GM19099 (cell line): ENCODE measurements around the gene PLSCR5.

ENCODE experiments used
- POLR2A ChIP-seq: IDR thresholded peaks from 3 replicates; pipeline ENCODE4 v1.6.1; 2011; ENCODE audit warnings: low read depth; ENCODE audit not compliant: insufficient read length; ENCODE audit errors: extremely low read depth

Gene PLSCR5

GRCh38 chr3:146605106-146605505 lies at the start of gene PLSCR5:
PLSCR5 (minus strand) TSS chr3:146605346; CDS start chr3:146605212, 134 bp downstream.
- no peak for TF ChIP-seq POLR2A

- TF ChIP-seq POLR2A, result no peak
Observed at GRCh38 chr3:146653978-146654377, 48.8 kb upstream of the PLSCR5 start.

DNA sequence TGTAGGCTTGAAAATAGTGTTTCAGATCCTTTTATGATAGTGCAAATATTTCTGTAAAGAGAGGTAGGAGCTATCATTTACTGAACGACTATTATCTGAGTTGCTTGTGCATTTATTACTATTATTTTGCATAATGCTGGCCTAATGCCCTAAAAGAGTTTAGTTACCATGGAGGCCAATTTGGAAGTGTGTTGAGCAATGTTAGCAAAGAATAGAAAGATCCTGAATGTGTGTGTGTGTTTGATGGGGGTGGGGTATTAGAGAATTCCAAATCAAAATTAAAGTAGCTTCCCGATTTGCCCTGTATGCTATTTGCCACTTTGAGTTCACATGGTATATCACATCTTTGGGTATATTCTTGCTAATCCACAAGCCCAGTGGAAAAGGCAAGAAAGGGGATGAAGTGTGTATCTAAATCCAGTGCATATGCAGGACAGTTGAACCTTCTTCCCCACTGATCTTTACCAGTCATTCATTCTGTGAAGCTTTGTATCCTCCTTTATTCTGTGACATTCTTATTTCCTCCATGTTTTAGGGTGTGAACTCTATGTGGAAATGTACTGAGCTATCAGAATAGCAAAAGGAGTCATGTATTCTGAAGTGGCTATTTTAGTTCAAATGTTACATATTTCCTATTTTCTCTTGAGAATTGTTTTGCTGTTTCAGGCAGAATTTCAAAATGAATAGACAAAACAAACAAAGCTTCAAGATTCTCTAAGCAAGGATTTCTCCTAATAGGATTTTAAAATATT lies 45.7 kb upstream of the PLSCR5 start:
- no peak for TF ChIP-seq POLR2A

DNA sequence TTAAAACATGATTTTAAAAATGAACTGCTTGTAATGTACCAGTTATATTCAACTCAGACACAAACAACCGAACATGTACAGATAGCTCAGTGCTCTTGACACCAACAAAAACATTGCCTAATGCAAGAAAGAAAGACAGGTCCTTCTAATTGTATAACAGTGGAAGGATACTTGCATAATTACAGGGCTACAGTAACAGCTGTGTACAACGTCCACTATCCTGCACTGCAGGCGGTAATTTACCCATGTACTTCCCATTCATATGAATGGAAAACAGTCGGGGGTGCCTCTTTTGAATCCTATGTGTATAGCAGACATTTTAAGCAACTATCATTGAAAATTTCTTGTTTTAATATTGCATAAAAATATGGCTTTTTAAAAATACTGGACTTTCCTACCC lies 41.1 kb upstream of the PLSCR5 start:
- no peak for TF ChIP-seq POLR2A

DNA sequence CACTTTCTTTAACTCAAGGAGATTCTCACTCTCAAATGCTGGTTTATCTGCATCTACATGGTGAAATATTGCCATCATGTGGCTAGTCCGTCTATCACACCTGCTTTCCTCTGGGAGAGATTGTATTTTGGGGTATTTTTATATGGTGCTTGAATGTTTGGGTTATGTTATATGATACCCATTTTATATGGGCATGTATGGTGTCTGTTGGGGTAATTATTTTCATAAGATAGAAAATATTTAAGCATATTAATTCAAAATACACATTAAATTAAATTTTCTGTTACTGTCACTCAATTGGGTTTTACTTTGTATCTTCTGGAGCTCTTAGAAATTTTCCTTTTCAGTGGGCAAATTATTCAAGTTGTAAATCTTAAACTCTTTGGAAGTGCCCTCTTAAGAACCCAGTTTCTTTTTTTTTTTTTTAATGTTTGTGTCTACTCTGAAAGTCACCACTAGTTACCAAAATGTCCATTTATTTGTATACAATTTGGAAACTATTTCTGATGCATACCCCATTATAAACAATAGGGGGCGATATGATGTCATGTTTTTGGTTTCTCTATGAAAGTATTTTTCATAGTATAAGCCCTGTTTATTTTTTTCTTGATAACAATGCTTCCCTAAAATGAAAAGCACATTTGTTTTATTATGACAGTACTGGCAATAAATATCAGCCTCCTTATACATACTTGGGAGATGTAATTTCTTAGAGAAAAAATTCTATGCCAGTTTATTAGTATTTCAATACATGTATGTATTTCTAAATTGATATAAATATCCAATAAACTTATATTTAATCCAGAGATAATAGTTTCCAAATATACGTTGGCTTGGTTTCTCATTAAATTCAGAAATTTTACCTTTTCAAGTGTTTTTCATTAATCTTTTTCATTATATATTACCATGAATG lies 36.1 kb upstream of the PLSCR5 start:
- no peak for TF ChIP-seq POLR2A

DNA sequence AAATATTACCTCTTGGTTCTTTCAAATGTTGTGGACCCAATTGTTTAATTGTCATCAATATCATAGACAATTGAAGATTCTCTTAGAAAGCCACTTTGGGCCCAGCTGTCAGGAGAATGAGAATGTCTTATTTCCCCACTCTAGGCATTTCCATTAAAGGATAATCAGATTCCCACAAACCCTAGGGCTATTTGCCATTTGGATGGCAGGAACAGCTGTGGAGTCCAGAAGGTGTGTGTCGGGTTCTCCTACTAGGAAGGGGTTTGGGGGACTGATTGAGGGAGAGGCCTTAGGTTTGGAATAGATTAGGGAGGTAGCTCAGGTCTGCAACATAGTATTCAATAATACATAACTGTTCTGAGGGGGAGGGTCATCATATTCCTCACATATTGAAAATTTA lies 35.2 kb upstream of the PLSCR5 start:
- TF ChIP-seq POLR2A, result no peak

DNA sequence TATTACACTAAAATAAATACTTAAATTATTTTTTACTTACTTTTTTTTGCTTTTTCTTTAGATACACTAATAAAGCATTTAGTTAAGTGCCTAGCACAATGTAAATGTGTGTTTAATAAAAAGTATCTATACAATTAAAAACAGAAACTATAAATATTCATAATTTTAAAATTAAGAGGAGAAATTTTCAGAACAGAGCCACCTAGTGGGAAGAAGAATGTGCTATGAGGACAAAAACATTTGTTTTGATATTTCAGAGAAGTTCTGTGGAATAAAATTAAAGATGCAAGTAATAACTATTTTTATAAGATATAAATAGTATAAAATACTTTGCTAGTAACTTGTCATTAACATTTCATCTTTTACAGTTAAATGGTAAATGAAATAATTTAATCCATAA lies 33.6 kb upstream of the PLSCR5 start:
- TF ChIP-seq POLR2A, result no peak

- TF ChIP-seq POLR2A, result no peak
Observed at GRCh38 chr3:146637871-146638270, 32.7 kb upstream of the PLSCR5 start.

GRCh38 chr3:146636881-146637280 lies 31.7 kb upstream of the PLSCR5 start:
- TF ChIP-seq POLR2A, result no peak

DNA sequence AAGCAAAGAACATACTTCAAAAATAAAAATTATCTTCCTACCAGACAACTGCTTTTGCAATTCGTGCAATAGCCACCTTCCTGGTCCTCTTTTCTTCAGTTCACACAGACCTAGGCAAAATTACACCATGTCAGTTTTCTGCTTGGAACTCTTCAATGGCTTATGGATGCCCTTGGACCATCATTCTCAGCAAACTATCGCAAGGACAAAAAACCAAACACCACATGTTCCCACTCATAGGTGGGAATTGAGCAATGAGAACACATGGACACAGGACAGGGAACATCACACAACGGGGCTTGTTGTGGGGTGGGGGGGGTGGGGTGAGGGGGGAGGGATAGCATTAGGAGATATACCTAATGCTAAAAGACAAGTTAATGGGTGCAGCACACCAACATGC lies 29.2 kb upstream of the PLSCR5 start:
- TF ChIP-seq POLR2A, result no peak

DNA sequence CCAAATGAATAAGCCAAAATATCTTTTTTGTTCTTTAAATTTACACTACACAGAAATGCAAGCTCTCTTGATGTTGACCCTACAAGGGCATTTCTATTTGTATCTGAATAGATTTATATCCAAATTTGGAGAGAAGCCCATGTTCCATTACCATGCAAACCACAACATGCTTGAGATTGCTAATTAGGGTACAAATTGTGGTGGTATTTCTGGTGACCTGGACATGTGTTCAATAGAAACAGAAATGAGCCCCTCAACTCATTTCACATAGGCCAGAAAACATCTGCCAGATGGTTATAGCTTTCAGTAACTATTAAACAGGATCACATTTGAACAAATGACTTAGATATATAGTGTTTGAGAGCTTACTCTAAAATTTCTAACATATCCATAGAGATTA lies 23.5 kb upstream of the PLSCR5 start:
- no peak for TF ChIP-seq POLR2A

DNA sequence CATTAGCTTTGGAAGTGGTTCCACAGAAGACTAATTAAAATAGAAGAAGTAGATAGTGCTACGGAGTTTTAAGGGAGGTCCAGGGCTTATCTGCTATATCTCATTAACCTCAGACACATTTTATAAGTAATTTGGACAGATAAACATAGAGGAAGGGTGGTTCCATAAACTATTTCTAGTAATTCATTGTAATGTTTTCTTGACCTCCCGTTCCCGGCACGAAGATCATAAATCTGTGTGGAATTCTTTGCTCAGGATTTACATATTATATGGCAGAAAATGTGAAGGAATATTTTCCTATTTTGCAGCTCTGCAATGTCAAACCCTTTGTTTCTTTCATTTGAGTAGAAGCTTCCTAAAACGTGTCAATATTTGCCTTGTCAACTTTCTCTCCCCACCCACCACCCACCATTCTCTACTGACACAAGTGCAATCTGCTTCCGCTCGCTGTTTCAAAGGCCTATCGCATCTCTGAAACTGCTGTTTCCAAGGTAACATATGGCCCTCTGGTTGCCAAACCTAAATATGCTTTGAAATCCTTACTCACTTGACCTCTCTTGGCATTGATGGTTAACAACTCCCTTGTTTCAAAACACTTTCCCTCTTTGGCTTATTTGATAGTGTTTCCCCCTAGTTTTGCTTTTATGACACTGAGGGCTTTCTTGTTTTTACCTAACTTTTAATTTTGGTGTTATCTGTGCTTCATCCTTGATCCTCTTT lies 21.4 kb upstream of the PLSCR5 start:
- TF ChIP-seq POLR2A, result no peak

GRCh38 chr3:146625186-146625775 lies 20.1 kb upstream of the PLSCR5 start:
- no peak for TF ChIP-seq POLR2A

- TF ChIP-seq POLR2A, result no peak
Observed at GRCh38 chr3:146621723-146622122, 16.6 kb upstream of the PLSCR5 start.

DNA sequence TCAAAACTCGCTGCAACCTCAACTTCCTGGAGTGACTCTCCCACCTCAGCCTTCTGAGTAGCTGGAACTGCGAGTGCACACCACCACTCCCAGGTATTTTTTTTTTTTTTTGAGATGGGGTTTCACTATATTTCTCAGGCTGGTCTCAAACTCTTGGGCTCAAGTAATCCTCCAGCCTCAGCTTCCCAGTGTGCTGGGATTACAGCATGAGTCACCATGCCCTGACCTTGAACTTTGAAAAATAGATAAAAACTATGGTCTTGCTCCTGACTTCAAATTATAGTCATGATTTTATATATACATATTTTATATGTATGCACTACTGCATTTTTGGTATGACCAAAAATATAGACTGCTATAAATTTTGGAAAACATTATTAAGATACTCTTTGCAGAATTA lies 6.9 kb upstream of the PLSCR5 start:
- TF ChIP-seq POLR2A, result no peak

DNA sequence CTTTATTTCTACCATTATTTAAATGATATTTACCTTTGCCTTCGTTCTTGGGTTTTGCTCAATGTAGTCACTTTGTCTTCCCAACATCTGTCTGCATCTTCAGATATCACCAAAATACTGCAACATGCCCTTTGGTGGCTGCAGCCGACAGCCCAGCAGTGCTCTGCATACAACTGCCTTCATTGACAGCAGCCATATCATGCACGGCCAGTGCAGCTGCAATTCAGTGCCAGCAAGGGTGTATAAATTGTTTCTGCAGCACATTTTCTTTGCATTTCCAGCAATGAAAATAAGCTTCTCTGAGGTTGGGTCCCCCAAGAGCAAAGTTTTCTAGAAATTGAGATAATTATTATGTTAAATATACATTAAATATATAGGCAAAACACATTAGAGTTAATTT lies 6.0 kb upstream of the PLSCR5 start:
- TF ChIP-seq POLR2A, result no peak

DNA sequence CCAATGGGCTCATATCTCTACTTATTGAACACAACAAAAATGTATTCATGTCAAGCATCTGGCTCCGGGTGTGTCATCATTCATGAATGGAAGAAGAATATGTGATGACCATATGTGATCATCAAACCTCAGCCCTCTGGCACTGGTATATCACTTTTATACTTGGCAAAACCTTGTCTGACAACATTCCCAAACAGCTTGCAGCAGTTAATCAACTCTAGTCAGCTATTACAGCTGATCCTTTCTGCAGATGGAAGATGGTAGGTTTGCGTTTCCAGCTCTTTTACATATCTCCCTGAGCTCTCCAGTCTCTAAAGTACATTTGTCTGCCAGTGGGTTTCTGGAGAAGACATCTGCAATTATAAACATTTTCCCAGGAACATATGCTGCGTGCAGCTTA lies 6.6 kb downstream of the PLSCR5 start:
- no peak for TF ChIP-seq POLR2A
